ENCODE measurements around the gene CGREF1.
"Not testable (repeated sequence)": the region's sequence is repeated elsewhere in the genome, so short reads cannot be mapped to it uniquely, and the experiment has no call there.

Gene CGREF1

DNA sequence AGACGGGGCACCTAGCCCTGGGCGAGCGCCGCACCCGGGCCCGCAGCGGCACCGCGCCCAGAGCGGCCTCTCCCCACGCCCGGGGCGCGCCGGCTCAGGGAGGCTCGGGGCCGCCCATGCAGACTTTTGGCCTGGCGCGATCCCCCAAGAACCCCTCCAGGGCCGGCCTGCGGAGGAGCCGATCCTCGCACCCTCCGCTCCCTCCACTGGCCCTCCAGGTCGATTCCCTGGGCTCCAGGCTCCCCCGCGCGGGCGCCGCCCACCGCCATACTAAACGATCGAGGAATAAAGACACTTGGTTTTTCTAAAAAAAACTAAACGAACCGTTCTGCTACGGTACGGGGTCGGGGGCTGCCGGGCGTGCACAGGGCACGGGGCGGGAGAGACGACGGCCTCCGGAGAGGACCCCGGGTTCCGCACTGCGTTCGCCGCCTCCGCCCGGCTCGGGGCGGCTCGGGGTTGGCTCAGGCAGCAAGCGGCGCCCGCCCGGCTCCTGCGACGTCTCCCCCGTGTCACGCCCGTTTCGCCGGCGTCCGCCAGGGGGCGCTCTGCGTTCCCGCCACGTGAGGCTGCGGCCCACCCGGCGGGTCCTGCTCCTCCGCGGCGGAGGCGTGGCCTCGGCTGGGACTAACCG lies 32.7 kb downstream of the CGREF1 start:
- DNase-seq: peak; percentile 97

DNA sequence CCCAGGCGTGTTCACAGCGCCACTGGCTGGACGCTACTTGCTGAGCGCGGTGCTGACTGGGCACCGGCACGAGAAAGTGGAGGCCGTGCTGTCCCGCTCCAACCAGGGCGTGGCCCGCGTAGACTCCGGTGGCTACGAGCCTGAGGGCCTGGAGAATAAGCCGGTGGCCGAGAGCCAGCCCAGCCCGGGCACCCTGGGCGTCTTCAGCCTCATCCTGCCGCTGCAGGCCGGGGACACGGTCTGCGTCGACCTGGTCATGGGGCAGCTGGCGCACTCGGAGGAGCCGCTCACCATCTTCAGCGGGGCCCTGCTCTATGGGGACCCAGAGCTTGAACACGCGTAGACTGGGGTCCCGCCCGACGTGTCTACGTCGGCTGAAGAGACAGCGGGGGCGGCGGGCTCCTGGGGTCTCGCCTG lies 33.2 kb downstream of the CGREF1 start:
- DNase-seq: no peak

DNA sequence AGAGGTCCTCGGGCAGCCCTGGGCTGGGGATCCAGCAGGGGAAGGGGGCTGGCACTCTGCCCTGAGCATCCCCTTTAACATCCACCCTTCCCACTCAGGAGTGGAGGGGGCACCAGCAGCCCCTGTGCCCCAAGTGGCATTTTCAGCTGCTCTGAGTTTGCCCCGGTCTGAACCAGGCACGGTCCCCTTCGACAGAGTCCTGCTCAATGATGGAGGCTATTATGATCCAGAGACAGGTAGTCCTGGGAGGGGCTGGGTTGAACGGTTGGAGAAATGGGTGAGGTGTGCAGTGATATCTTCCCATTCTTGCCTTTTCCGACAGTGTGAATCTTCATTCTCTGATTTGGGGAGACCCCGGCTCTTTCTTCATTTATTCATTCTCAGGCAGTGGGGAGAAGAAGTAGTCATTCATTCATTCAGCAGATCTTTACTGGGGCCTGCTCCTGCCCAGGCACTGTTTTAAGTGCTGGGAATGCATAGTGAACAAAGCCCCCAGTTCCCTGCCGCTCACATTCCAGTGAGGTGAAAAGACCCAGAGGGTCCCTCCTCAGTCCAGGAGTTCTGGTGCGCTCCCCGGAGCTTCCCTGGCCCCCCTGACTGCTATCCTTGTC lies 33.8 kb downstream of the CGREF1 start:
- no peak for DNase-seq

- no peak for DNase-seq
These were observed 34.4 kb downstream of the CGREF1 start for GRCh38 chr2:27084297-27085061.

DNA sequence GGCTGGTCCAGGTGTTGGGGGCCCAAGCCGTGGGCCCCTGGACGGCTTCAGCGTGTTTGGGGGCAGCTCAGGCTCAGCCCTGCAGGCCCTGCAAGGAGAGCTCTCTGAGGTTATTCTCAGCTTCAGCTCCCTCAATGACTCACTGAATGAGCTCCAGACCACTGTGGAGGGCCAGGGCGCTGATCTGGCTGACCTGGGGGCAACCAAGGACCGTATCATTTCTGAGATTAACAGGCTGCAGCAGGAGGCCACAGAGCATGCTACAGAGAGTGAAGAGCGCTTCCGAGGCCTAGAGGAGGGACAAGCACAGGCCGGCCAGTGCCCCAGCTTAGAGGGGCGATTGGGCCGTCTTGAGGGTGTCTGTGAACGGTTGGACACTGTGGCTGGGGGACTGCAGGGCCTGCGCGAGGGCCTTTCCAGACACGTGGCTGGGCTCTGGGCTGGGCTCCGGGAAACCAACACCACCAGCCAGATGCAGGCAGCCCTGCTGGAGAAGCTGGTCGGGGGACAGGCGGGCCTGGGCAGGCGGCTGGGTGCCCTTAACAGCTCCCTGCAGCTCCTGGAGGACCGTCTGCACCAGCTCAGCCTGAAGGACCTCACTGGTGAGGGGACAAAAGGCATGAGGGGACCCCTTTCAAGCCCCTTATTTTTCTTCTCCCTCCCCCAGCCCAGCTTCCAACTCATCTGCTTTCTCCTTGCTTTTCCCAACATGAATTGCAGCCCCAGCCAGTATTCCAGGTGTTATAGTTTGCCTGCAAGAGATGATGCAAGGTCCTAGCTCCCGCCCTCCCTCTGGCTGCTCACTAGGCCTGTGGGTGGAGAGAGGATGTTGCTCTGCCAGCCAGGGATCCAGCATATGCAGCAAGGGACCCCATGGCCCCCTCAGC lies 35.3 kb downstream of the CGREF1 start:
- DNase-seq: no peak

GRCh38 chr2:27082773-27083409 lies 36.0 kb downstream of the CGREF1 start:
- DNase-seq: no peak

DNA sequence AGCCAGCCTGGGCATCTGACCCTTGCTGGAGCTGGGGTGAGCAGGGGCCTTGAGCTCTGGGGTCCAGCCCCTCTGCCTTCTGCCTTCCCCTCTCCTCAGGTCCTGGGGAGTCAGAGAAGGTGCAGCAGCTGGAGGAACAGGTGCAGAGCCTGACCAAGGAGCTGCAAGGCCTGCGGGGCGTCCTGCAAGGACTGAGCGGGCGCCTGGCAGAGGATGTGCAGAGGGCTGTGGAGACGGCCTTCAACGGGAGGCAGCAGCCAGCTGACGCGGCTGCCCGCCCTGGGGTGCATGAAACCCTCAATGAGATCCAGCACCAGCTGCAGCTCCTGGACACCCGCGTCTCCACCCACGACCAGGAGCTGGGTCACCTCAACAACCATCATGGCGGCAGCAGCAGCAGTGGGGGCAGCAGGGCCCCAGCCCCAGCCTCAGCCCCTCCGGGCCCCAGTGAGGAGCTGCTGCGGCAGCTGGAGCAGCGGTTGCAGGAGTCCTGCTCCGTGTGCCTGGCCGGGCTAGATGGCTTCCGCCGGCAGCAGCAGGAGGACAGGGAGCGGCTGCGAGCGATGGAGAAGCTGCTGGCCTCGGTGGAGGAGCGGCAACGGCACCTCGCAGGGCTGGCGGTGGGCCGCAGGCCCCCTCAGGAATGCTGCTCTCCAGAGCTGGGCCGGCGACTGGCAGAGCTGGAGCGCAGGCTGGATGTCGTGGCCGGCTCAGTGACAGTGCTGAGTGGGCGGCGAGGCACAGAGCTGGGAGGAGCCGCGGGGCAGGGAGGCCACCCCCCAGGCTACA lies 36.8 kb downstream of the CGREF1 start:
- DNase-seq: no peak

DNA sequence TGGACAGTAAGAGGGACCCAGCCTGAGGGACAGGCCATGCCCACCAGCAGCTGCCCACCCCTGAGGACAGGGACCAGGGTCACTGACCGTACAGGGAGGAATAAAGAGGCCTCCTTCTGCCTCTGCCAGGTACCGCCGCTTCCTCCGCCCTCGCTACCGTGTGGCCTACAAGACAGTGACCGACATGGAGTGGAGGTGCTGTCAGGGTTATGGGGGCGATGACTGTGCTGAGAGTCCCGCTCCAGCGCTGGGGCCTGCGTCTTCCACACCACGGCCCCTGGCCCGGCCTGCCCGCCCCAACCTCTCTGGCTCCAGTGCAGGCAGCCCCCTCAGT lies 38.4 kb downstream of the CGREF1 start:
- no peak for DNase-seq

GRCh38 chr2:27080140-27080469 lies 38.8 kb downstream of the CGREF1 start:
- no peak for DNase-seq

DNA sequence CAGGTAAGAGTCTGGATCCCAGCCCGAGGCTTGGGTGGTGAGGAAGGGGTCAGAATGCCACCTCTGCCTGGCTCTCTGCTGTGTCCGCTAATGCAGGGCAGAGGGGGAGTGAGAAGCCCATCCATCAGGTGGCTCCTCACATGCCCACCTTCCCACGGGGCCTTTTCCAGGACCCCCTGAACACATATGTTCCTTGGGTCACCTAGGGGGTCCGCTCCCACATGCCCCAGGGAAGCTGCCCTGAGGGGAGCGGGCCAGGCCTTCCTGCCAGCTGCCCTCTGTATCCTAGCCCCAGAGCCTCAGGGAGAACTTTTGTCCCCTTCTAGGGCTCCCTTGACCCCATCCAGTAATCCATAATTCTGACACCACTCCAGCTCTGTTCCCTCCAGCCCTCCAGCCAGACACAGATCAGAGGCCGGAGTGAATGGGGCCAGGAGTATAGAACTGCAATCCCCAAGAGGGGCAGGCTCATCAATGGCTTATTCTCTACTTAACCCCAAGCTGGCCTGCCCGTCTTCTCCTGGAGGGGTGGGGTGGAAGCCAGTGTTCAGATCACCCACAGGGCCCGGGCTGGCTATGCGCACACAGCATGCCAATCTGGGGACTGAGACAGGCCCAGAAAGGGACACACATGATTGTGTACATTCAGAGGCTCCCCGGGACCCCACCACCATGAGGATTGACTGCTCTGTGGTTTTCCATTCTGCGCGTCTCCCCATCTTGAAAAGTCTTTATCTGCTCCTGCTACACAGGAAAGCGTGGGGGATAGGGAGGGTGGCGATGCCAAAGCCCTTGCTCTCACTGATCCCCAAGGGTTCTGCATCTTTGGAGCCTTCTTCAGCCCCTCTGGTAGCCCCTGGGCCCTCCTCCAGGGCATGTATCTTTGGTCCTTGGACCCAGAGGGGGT lies 39.4 kb downstream of the CGREF1 start:
- DNase-seq: no peak

- DNase-seq: no peak
These were observed 40.4 kb downstream of the CGREF1 start, which contains the start of gene EMILIN1 for GRCh38 chr2:27078267-27079194. Gene EMILIN1 (plus strand): TSS chr2:27078615. CDS start chr2:27079066, 451 bp downstream.

- DNase-seq: no peak
These were observed 41.7 kb downstream of the CGREF1 start for GRCh38 chr2:27077231-27077630.

DNA sequence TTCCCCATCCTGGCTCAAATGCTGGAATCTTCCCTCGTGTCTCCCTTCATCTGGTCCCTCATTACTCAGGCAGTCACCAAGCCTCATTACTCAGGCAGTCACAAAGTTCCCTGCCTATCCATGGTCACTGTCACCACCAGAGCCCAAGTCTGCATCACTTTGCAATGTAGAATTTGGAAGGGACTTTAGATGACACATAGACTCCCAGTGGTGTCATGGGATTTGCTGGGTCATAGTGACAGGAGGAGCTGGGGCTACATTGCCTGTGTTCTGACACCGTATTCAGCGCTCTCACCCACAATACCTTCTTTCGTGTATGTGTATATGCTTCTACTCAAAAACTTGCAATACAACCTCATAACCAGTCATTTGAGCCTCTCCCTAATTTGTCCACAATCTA lies 42.6 kb downstream of the CGREF1 start:
- no peak for DNase-seq

DNA sequence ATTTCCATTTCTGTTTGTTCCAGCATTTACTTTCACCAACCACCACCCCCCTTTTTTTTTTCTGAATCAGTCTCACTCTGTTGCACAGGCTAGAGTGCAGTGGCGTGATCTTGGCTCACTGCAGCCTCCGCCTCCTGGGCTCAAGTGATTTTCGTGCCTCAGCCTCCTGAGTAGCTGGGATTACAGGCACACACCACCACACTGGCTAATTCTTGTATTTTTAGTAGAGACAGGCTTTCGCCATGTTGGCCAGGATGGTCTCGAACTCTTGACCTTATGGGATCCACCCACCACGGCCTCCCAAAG lies 43.4 kb downstream of the CGREF1 start:
- DNase-seq: not testable (repeated sequence)

GRCh38 chr2:27074738-27075565 lies 44.0 kb downstream of the CGREF1 start:
- DNase-seq: no peak

DNA sequence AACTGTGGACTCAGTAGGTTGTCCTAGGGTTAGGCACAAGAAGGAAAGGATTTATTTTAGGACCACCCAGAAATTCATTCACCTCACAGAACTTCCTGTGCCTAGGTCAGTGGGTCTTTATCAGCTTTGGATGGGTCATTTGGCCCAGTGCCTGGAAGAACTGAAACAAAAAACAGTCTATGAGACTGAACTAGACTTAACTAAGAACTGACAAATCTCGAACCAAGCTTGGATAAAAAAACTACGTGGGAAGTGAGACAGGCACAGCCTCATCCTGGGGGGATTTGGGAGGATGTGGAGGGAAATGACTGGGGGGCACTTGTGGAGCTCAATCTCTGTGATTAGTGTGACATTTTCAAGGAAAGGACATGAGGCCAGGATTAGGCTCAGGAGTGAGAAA lies 45.1 kb downstream of the CGREF1 start:
- no peak for DNase-seq

- DNase-seq: no peak
These were observed 46.0 kb downstream of the CGREF1 start for GRCh38 chr2:27072920-27073319.

GRCh38 chr2:27071990-27072830 lies 46.7 kb downstream of the CGREF1 start:
- no peak for DNase-seq
